Measurements from ENCODE around the gene PTBP1. TPM values are rescaled to one million over a fixed set of nuclear protein-coding genes. Genes with fewer than 3 reads are reported as not detected.

The PTBP1 gene
- total and polyA plus RNA-seq, 2 donors (not counting 3 experiments of a cell fraction or from before 2014, with no cell fraction given): 382 to 623 TPM

DNA sequence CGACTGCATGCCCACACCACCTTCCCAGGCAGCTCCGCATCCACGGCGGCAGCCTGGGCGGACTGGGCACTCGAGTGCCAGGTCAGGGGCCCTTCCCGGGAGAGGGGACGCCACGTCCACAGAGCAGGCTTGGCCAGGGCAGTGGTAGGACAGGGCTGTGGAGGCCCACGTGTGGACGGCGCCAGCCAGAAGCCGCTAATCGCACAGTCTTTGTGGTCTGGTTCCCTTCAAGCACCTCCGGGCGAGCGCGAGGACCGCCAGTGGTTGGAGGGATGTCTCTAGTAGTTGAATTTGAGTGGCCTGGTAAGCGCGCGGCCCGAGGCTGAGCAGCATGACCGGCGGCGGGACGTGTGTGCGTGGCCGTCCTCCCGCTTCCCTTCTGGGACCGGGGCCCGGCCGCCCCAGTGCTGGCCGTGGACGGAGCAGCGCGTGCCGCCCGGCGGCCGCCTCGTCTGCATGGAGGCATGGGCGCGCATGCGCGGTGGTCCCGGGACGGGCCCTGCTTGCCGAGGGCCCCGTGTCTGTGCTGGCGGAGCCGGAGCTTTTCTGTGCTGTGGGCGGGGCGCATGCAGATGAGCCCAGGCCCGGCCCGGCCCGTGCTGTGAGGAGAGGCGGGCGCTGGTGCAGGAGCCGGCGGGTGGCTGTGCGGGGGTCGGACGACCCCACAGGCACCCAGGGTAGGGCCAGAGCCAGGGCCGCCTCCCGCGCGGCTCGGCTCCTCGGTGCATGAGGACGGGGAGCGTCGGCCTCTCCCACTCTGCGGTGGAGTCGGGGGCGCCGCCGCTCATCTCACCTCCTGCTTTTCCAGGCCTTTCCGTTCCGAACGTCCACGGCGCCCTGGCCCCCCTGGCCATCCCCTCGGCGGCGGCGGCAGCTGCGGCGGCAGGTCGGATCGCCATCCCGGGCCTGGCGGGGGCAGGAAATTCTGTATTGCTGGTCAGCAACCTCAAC lies 8.6 kb downstream of the PTBP1 start:
- no TSS peak for BruUV-seq (replicated peaks)
- ChIA-PET CTCF (interaction anchor here (5.5 kb wide), 1 partner anchor 36 kb away, joined by 32 read pairs; no protein-coding TSS in a partner anchor), POLR2A (no interaction called here)
- intact Hi-C loops (cut with micrococcal nuclease): no loop called here
- Histone ChIP-seq H3K79me2 (ENCODE audit: control insufficient read depth, insufficient read depth, low read length) (peaks cover 90% of the 10 kb centered on the region), H3K27ac (ENCODE audit: insufficient read depth, low read depth, low read length) (no peak overlapping the region), H3K36me3 (ENCODE audit: control insufficient read depth in 2 of 2, extremely low read depth in 1 of 2, insufficient read depth in 2 of 2, low read length in 2 of 2) (peaks cover 59 to 81% of the 10 kb centered on the region in 2 experiments), H3K4me3 (replicated peaks in 1 of 3; ENCODE audit: insufficient read depth in 1 of 3, low read depth in 1 of 3, low read length in 3 of 3) (no peak overlapping the region), H3K4me2 (ENCODE audit: insufficient read depth, low read length) (no peak overlapping the region), H4K20me1 (replicated peaks; ENCODE audit: control insufficient read depth, extremely low read depth, insufficient read depth, low read length) (no peaks in the 10 kb centered on the region), H3K9me1 (replicated peaks; ENCODE audit: control insufficient read depth, extremely low read depth, insufficient read depth, low read length) (no peaks in the 10 kb centered on the region), H3K27me3 (ENCODE audit: control insufficient read depth in 2 of 2, insufficient read depth in 2 of 2, low read length in 2 of 2) (no peaks in the 10 kb centered on the region), H3K9me3 (replicated peaks; ENCODE audit: control insufficient read depth, insufficient read depth, low read length) (no peaks in the 10 kb centered on the region), H3K9ac (replicated peaks; ENCODE audit: extremely low read depth, insufficient read depth, low read length) (no peak overlapping the region), H3K4me1 (ENCODE audit: control insufficient read depth, extremely low read depth, insufficient read depth, low read length) (peaks cover 17% of the 10 kb centered on the region), H2AFZ (ENCODE audit: low read depth, low read length) (no peak overlapping the region)
- TF ChIP-seq POLR2A (IDR thresholded peaks at IDR 0.05; ENCODE audit: low read depth, low read length): no peak
- TF ChIP-seq, protein P1, sequence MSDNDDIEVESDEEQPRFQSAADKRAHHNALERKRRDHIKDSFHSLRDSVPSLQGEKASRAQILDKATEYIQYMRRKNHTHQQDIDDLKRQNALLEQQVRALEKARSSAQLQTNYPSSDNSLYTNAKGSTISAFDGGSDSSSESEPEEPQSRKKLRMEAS (IDR thresholded peaks at IDR 0.05; ENCODE audit: insufficient read depth, insufficient read length): no peak
- TF ChIP-seq GATA2 (IDR thresholded peaks at IDR 0.05; ENCODE audit: insufficient read depth, insufficient read length, low read depth, low read length): no peak
- no peak for TF ChIP-seq POLR2AphosphoS5 (IDR thresholded peaks at IDR 0.05; ENCODE audit: insufficient read depth, low read depth, low read length)
- no peak for FAIRE-seq
- no peak for DNase-seq (ENCODE audit: low read depth, low spot score)
- dilution Hi-C loops (cut with MboI; ENCODE audit: extremely low pct_ligation_motif_present, low sequenced_read_pairs): no loop called here

DNA sequence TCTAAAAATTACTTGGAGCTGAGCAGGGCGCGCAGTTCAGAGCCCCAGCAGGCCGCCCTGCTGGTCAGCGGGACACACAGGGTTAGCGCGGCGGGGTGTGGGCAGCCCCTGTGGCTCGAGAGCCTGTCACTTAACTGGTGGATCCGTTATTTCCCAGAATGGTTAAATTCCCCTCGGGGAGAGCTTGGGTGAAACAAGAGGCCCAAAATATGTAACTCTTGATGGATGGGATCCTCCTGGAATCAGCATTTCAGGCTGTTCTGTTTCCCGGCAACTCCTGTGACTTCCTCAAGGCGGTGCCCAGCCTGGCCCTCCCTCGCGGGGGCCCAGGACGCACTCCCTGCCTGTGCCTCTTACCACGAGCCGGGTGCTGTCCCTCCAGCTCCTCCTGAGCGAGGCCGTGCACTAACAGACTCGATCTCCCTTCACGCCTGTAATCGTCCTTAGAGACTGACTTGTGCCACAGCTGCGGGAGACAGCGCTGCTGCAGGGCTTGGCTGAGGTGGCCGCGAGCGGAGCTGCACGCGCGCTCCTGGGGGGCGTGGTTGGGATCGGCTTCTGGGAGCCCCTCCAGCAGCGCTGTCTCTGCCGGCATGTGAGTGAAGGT lies 9.7 kb downstream of the PTBP1 start:
- Histone ChIP-seq H3K4me3 (replicated peaks in 1 of 3; ENCODE audit: insufficient read depth in 1 of 3, low read depth in 1 of 3, low read length in 3 of 3) (no peak overlapping the region), H3K79me2 (ENCODE audit: control insufficient read depth, insufficient read depth, low read length) (peaks cover 79% of the 10 kb centered on the region), H2AFZ (ENCODE audit: low read depth, low read length) (no peak overlapping the region), H3K36me3 (ENCODE audit: control insufficient read depth in 2 of 2, extremely low read depth in 1 of 2, insufficient read depth in 2 of 2, low read length in 2 of 2) (peaks cover 62 to 80% of the 10 kb centered on the region in 2 experiments), H3K4me2 (ENCODE audit: insufficient read depth, low read length) (no peak overlapping the region), H3K9me3 (replicated peaks; ENCODE audit: control insufficient read depth, insufficient read depth, low read length) (no peaks in the 10 kb centered on the region), H3K27me3 (ENCODE audit: control insufficient read depth in 2 of 2, insufficient read depth in 2 of 2, low read length in 2 of 2) (no peaks in the 10 kb centered on the region), H3K9me1 (replicated peaks; ENCODE audit: control insufficient read depth, extremely low read depth, insufficient read depth, low read length) (no peaks in the 10 kb centered on the region), H3K9ac (replicated peaks; ENCODE audit: extremely low read depth, insufficient read depth, low read length) (no peak overlapping the region), H3K27ac (ENCODE audit: insufficient read depth, low read depth, low read length) (no peak overlapping the region), H4K20me1 (replicated peaks; ENCODE audit: control insufficient read depth, extremely low read depth, insufficient read depth, low read length) (peaks cover 3% of the 10 kb centered on the region), H3K4me1 (ENCODE audit: control insufficient read depth, extremely low read depth, insufficient read depth, low read length) (peaks cover 7% of the 10 kb centered on the region)
- TF ChIP-seq JUN (IDR thresholded peaks at IDR 0.05; ENCODE audit: borderline replicate concordance, insufficient read depth, insufficient read length, low read depth): no peak
- no peak for TF ChIP-seq FOS (IDR thresholded peaks at IDR 0.05; ENCODE audit: borderline replicate concordance, insufficient read depth, low read length)
- no peak for TF ChIP-seq POLR2A (IDR thresholded peaks at IDR 0.05; ENCODE audit: low read depth, low read length)
- TF ChIP-seq, protein P2, sequence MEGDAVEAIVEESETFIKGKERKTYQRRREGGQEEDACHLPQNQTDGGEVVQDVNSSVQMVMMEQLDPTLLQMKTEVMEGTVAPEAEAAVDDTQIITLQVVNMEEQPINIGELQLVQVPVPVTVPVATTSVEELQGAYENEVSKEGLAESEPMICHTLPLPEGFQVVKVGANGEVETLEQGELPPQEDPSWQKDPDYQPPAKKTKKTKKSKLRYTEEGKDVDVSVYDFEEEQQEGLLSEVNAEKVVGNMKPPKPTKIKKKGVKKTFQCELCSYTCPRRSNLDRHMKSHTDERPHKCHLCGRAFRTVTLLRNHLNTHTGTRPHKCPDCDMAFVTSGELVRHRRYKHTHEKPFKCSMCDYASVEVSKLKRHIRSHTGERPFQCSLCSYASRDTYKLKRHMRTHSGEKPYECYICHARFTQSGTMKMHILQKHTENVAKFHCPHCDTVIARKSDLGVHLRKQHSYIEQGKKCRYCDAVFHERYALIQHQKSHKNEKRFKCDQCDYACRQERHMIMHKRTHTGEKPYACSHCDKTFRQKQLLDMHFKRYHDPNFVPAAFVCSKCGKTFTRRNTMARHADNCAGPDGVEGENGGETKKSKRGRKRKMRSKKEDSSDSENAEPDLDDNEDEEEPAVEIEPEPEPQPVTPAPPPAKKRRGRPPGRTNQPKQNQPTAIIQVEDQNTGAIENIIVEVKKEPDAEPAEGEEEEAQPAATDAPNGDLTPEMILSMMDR (IDR thresholded peaks at IDR 0.05; ENCODE audit: extremely low read depth in 1 of 2, insufficient read depth in 1 of 2, low read depth in 1 of 2, low read length in 2 of 2): no peak
- TF ChIP-seq, protein P1 (IDR thresholded peaks at IDR 0.05; ENCODE audit: insufficient read depth, insufficient read length): no peak
- no peak for TF ChIP-seq GATA2 (IDR thresholded peaks at IDR 0.05; ENCODE audit: insufficient read depth, insufficient read length, low read depth, low read length)
- no peak for TF ChIP-seq EZH2 (IDR thresholded peaks at IDR 0.05; ENCODE audit: borderline replicate concordance, low read depth, low read length, severe bottlenecking)
- TF ChIP-seq POLR2AphosphoS5 (IDR thresholded peaks at IDR 0.05; ENCODE audit: insufficient read depth, low read depth, low read length): no peak
- TF ChIP-seq MYC (IDR thresholded peaks at IDR 0.05; ENCODE audit: low read depth, low read length): no peak
- intact Hi-C loops (cut with micrococcal nuclease): no loop called here
- FAIRE-seq (no peak), DNase-seq (ENCODE audit: low read depth, low spot score) (no peak)
- dilution Hi-C loops (cut with MboI; ENCODE audit: extremely low pct_ligation_motif_present, low sequenced_read_pairs): no loop called here
- no TSS peak for BruUV-seq (replicated peaks)
- POLR2A ChIA-PET: no interaction called here
- CTCF ChIA-PET: interaction anchor here (0.7 kb wide), 1 partner anchor 9 kb away, joined by 3 read pairs; no protein-coding TSS in a partner anchor

Data from endothelial cell of umbilical vein (primary cell).